ENCODE results near the gene C19orf53.

- TF ChIP-seq PKNOX1 (IDR thresholded peaks at IDR 0.05), result no peak
- TF ChIP-seq ARNT (IDR thresholded peaks at IDR 0.05), result no peak
- no peak for TF ChIP-seq ZNF384 (IDR thresholded peaks at IDR 0.05)
- TF ChIP-seq SP1 (IDR thresholded peaks at IDR 0.05), result no peak
- no peak for TF ChIP-seq NFRKB (IDR thresholded peaks at IDR 0.05)
- TF ChIP-seq L3MBTL2 (conservative IDR thresholded peaks at IDR 0.05), result no peak
- TF ChIP-seq BHLHE40 (IDR thresholded peaks at IDR 0.05; ENCODE audit: borderline replicate concordance), result no peak
- TF ChIP-seq FOXK2 (IDR thresholded peaks at IDR 0.05), result no peak
- TF ChIP-seq FOXM1 (IDR thresholded peaks at IDR 0.05; ENCODE audit: borderline replicate concordance), result no peak
- no peak for TF ChIP-seq FOXA1 (IDR thresholded peaks at IDR 0.05)
- no peak for TF ChIP-seq SUZ12 (IDR thresholded peaks at IDR 0.05)
- no peak for TF ChIP-seq HDGF (IDR thresholded peaks at IDR 0.05; ENCODE audit: borderline replicate concordance)
- no peak for TF ChIP-seq TARDBP (IDR thresholded peaks at IDR 0.05)
Measured at GRCh38 chr19:13766095-13766481, 8.2 kb upstream of the C19orf53 start.
